ENCODE data around the gene ULK4. TPM values are rescaled to one million over a fixed set of nuclear protein-coding genes. Genes with fewer than 3 reads are reported as not detected.

ULK4 gene
- total and polyA plus RNA-seq, 12 donors, result 1.6 to 24.5 (median 6.9) TPM

DNA sequence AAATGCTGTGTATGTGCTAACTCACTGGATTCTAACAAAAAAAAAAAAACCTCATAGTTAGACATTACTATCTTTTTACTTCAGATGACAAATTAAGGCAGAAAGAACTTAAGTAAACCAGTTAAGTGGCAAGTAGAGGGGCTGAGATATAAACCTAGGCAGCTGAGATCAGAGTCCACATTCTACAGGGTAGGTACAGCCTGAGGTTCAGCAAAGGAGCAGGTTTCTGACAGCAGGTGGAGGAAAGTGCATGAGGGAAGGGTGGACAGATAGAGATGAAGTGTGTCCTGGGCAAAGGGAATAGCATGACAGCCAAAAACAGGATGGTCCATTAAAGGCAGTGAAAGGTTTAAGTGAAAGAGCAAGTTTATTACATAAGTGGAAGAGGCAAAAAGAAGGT, 329.2 kb downstream of the ULK4 start:
- Histone ChIP-seq H3K4me1 (replicated peaks in 1 of 2) (peaks cover 0 to 7% of the 10 kb centered on the region in 2 donors), H3K4me3 (no peak overlapping the region), H3K27ac (no peak overlapping the region), H3K27me3 (no peaks in the 10 kb centered on the region), H3K36me3 (replicated peaks in 1 of 2) (no peaks in the 10 kb centered on the region), H3K9me3 (replicated peaks in 1 of 3) (no peaks in the 10 kb centered on the region)
- TF ChIP-seq, protein P1, sequence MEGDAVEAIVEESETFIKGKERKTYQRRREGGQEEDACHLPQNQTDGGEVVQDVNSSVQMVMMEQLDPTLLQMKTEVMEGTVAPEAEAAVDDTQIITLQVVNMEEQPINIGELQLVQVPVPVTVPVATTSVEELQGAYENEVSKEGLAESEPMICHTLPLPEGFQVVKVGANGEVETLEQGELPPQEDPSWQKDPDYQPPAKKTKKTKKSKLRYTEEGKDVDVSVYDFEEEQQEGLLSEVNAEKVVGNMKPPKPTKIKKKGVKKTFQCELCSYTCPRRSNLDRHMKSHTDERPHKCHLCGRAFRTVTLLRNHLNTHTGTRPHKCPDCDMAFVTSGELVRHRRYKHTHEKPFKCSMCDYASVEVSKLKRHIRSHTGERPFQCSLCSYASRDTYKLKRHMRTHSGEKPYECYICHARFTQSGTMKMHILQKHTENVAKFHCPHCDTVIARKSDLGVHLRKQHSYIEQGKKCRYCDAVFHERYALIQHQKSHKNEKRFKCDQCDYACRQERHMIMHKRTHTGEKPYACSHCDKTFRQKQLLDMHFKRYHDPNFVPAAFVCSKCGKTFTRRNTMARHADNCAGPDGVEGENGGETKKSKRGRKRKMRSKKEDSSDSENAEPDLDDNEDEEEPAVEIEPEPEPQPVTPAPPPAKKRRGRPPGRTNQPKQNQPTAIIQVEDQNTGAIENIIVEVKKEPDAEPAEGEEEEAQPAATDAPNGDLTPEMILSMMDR (IDR thresholded peaks at IDR 0.05), result no peak
- TF ChIP-seq POLR2A (IDR thresholded peaks at IDR 0.05), result no peak
- no peak for DNase-seq
- intact Hi-C loops (cut with DNase I), result no loop called here

DNA sequence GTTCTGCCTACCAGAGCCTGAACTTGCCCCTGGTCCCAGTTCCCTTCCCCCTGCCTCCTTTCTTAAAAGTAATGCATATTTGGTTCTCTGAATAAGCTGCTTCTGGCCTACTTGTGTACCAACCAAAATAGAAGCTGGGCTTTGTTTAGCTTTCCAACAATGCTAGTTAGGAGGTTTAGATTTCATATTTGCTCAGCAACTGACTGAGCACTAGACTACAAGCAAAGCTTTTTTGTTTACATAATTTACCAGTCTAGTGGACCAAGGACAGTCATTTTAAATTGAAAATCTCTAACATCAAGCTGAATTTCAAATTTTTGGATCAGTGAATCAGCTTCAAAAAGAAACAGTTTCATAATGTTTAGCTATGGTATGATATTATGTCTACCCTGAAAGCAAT, 331.2 kb downstream of the ULK4 start:
- peaks cover 0 to 7% of the 10 kb centered on the region in 2 donors for H3K4me1 ChIP-seq (replicated peaks in 1 of 2)
- H3K27me3 ChIP-seq, result no peaks in the 10 kb centered on the region
- H3K27ac ChIP-seq, result no peak overlapping the region
- no peaks in the 10 kb centered on the region for H3K9me3 ChIP-seq (replicated peaks in 1 of 3)
- H3K4me3 ChIP-seq, result no peak overlapping the region
- TF ChIP-seq, protein P1 (IDR thresholded peaks at IDR 0.05), result no peak
- TF ChIP-seq POLR2A (IDR thresholded peaks at IDR 0.05), result no peak
- no peaks in the 10 kb centered on the region for H3K36me3 ChIP-seq (replicated peaks in 1 of 2)
- DNase-seq, result no peak
- intact Hi-C loops (cut with DNase I), result no loop called here

GRCh38 chr3:41629986-41630385, 331.9 kb downstream of the ULK4 start:
- no peak for DNase-seq
- intact Hi-C loops (cut with DNase I), result no loop called here
- 88 to 100% (median 97%) methylated on average over 1 of the region's 1 CpG for WGBS, 4 donors
- no peaks in the 10 kb centered on the region for H3K36me3 ChIP-seq (replicated peaks in 1 of 2)
- H3K9me3 ChIP-seq (replicated peaks in 1 of 3), result no peaks in the 10 kb centered on the region
- TF ChIP-seq, protein P1 (IDR thresholded peaks at IDR 0.05), result no peak
- TF ChIP-seq POLR2A (IDR thresholded peaks at IDR 0.05), result no peak
- H3K4me3 ChIP-seq, result no peak overlapping the region
- peaks cover 0 to 7% of the 10 kb centered on the region in 2 donors for H3K4me1 ChIP-seq (replicated peaks in 1 of 2)
- H3K27me3 ChIP-seq, result no peaks in the 10 kb centered on the region
- no peak overlapping the region for H3K27ac ChIP-seq

GRCh38 chr3:41629072-41629471, 332.8 kb downstream of the ULK4 start:
- DNase-seq, result no peak
- Histone ChIP-seq H3K27me3 (no peaks in the 10 kb centered on the region), H3K4me1 (replicated peaks in 1 of 2) (peaks cover 0 to 7% of the 10 kb centered on the region in 2 donors), H3K27ac (no peak overlapping the region), H3K9me3 (replicated peaks in 1 of 3) (no peaks in the 10 kb centered on the region), H3K4me3 (no peak overlapping the region), H3K36me3 (replicated peaks in 1 of 2) (no peaks in the 10 kb centered on the region)
- intact Hi-C loops (cut with DNase I), result no loop called here
- 81 to 86% (median 83%) methylated on average over 4 of the region's 4 CpGs for WGBS, 4 donors
- no peak for TF ChIP-seq POLR2A (IDR thresholded peaks at IDR 0.05)
- TF ChIP-seq, protein P1 (IDR thresholded peaks at IDR 0.05), result no peak
